GM12891 (cell line): Measurements from ENCODE around the gene LRP1B.

Experiments used
- PAX5 ChIP-seq: IDR thresholded peaks from 2 replicates; pipeline ENCODE4 v1.6.1; 2011; ENCODE audit warnings: low read length, moderate library complexity, mild to moderate bottlenecking; ENCODE audit not compliant: insufficient read depth, severe bottlenecking
- POLR2A ChIP-seq: IDR thresholded peaks from 2 replicates; pipeline ENCODE4 v1.6.1; 2011; ENCODE audit warnings: low read depth, low read length, control low read depth
- POLR2AphosphoS5 ChIP-seq: IDR thresholded peaks from 2 replicates; pipeline ENCODE4 v1.6.1; 2011; ENCODE audit warnings: low read depth, low read length, control low read depth
- POU2F2 ChIP-seq: IDR thresholded peaks from 2 replicates; pipeline ENCODE4 v1.6.1; 2011; ENCODE audit warnings: low read depth, mild to moderate bottlenecking, control low read depth, low read length, moderate library complexity
- TAF1 ChIP-seq: IDR thresholded peaks from 2 replicates; pipeline ENCODE4 v1.6.1; 2011; ENCODE audit warnings: low read depth, low read length, control low read depth

DNA sequence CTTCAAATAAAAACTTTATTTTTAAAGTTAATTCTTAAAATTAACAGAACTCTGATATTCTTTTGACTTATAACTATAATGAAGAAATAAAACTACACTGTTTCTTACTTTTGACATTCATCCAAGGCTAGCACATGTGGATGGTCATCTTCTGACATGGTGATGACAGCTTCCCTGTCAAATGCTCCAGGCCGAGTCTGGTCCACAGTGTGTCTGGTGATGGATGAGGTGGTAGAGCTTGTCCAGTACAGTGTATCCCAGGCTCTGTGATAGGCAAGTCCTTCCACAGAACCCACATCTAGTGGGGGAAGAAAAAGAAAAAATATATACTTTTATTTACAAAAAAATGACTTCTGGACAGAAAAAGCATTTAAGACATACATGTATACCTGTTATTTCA is 1529.5 kb downstream of the LRP1B start:
- TF ChIP-seq POLR2A = no peak
- TF ChIP-seq TAF1 = no peak
- TF ChIP-seq POLR2AphosphoS5 = no peak
- no peak for TF ChIP-seq PAX5
- no peak for TF ChIP-seq POU2F2
